Spleen (tissue), 11 donors: ENCODE data around the gene ITCH. TPM values are rescaled to one million over a fixed set of nuclear protein-coding genes. Genes with fewer than 3 reads are reported as not detected.

ENCODE experiments used
- DNase-seq: peaks from one replicate; pipeline ENCODE4 v3.0.0-alpha.2; 2020
- H3K27ac ChIP-seq, 8 donors: fragments of 200-600 bp; sonication (generic) in 7 of 8; 1 replicate in 4 of 8; 2 replicates in 4 of 8; pipeline versions ENCODE4 v1.5.0 to v1.8.0; 2016 to 2021; ENCODE audit warnings: inconsistent platforms in 4 of 8, mild to moderate bottlenecking in 4 of 8, moderate library complexity in 1 of 8
- H3K27me3 ChIP-seq, 7 donors: fragments of 200-600 bp; sonication (generic) in 6 of 7; replicated peaks in 1 of 7; 1 replicate in 4 of 7; 2 replicates in 3 of 7; pipeline versions ENCODE4 v1.5.0 to v1.8.0; 2016 to 2021; ENCODE audit warnings: inconsistent platforms in 3 of 7, mild to moderate bottlenecking in 1 of 7
- H3K36me3 ChIP-seq, 6 donors: fragments of 200-600 bp; sonication (generic) in 5 of 6; 1 replicate in 4 of 6; 2 replicates in 2 of 6; pipeline versions ENCODE4 v1.5.0 to v1.8.0; 2016 to 2021; ENCODE audit warnings: inconsistent platforms in 2 of 6
- H3K4me1 ChIP-seq, 6 donors: fragments of 200-600 bp; sonication (generic) in 5 of 6; 1 replicate in 3 of 6; 2 replicates in 3 of 6; pipeline versions ENCODE4 v1.5.0 to v1.8.0; 2016 to 2021; ENCODE audit warnings: inconsistent platforms in 3 of 6
- H3K4me3 ChIP-seq, 8 donors: fragments of 200-600 bp; sonication (generic) in 7 of 8; 1 replicate in 4 of 8; 2 replicates in 4 of 8; pipeline versions ENCODE4 v1.5.0 to v1.8.0; 2016 to 2021; ENCODE audit warnings: inconsistent platforms in 4 of 8, mild to moderate bottlenecking in 4 of 8, moderate library complexity in 2 of 8
- H3K9me3 ChIP-seq, 8 donors: fragments of 200-600 bp; sonication (generic) in 7 of 8; 1 replicate in 4 of 8; 2 replicates in 4 of 8; pipeline versions ENCODE4 v1.5.0 to v1.8.0; 2016 to 2021; ENCODE audit warnings: inconsistent platforms in 4 of 8
- CTCF ChIP-seq, 11 experiments: fragments of 200-600 bp in 7 of 11; fragments of 450-650 bp in 4 of 11; sonication (generic) in 4 of 11; IDR thresholded peaks in 8 of 11; conservative IDR thresholded peaks in 3 of 11; 1 replicate in 7 of 11; 2 replicates in 4 of 11; pipeline versions ENCODE4 v1.4.0 to v1.8.0; 2016 to 2021; ENCODE audit warnings: antibody characterized with exemption in 11 of 11, inconsistent platforms in 4 of 11, mild to moderate bottlenecking in 1 of 11
- POLR2A ChIP-seq, 3 donors: fragments of 450-650 bp; IDR thresholded peaks; one replicate each; pipeline ENCODE4 v1.5.1; 2017; ENCODE audit warnings: antibody characterized with exemption in 3 of 3, mild to moderate bottlenecking in 1 of 3
- POLR2AphosphoS5 ChIP-seq, 3 donors: sonication (generic); formaldehyde crosslinking; IDR thresholded peaks; one replicate each; pipeline ENCODE4 v1.5.1; 2017; ENCODE audit warnings: antibody characterized with exemption in 3 of 3
- WGBS, 5 donors: extraction: QIAGEN DNeasy Blood & Tissue Kit in 3 of 5; methylation state at CpG; one replicate each; pipeline versions ENCODE4 v1.1.5 to v1.1.7; 2013 to 2018; 5-methylcytosine and 5-hydroxymethylcytosine counted together
- intact Hi-C: fragments of 100-400 bp; cut with DNase I; formaldehyde crosslinking; loops from one replicate; pipeline ENCODE4 v1.15.0; 2023; ENCODE audit warnings: low total_unique reads
- polyA plus RNA-seq, 3 donors: library from polyadenylated mRNA; stranded (reverse); fragments of 200-250 nt; gene quantifications; one replicate each; pipeline ENCODE4 v1.2.1, GENCODE V29; 2013
- total RNA-seq, 7 donors: library from RNA; depleted of rRNA in 3 of 7; stranded (reverse); fragments of >200 nt in 3 of 7; fragmentation: NEBNext Ultra II Directional in 4 of 7; extraction: Animal tissue kit (Norgen Biotek cat#: 25700) in 4 of 7; gene quantifications; one replicate each; pipeline versions ENCODE4 v1.1.0 to v1.2.1, GENCODE V29; 2016 to 2021
- donor health status: healthy with polysubstance abuse.
- donor health status: DM: no; HTN: no; CAD: no; lungs with moderate emphysema.
- donor health status: DM: no; HTN: no; CAD: no.
- donor health status: Bipolar disorder and iron deficiency.
- donor health status: healthy.
- donor health status: DM: no; HTN: no; CAD: no.
- donor health status: DM: yes; HTN: yes; CAD: no.

ITCH gene
- total and polyA plus RNA-seq, 10 donors, result 6.9 to 72.7 (median 61.6) TPM

GRCh38 chr20:34537651-34538050 lies 174.6 kb downstream of the ITCH start:
- H3K36me3 ChIP-seq, result peaks cover 6 to 99% (median 73%) of the 10 kb centered on the region in 6 donors
- no peaks in the 10 kb centered on the region for H3K9me3 ChIP-seq
- H3K4me1 ChIP-seq, result peaks cover 6 to 37% (median 24%) of the 10 kb centered on the region in 6 donors
- no peak overlapping the region for H3K27ac ChIP-seq
- H3K4me3 ChIP-seq, result no peak overlapping the region
- no peaks in the 10 kb centered on the region for H3K27me3 ChIP-seq
- TF ChIP-seq CTCF (IDR thresholded peaks at IDR 0.05 in 8 of 11, conservative IDR thresholded peaks at IDR 0.05 in 3 of 11) (no peak), POLR2A (IDR thresholded peaks at IDR 0.05) (no peak)
- intact Hi-C loops, result no loop called here
- 89 to 95% (median 92%) methylated on average over 8 of the region's 8 CpGs for WGBS, 5 donors
- peak; percentile 61 for DNase-seq

- TF ChIP-seq POLR2AphosphoS5 (IDR thresholded peaks at IDR 0.05), result no peak
- peak; percentile 53 to 84 (median 75) for TF ChIP-seq CTCF (IDR thresholded peaks at IDR 0.05 in 8 of 11, conservative IDR thresholded peaks at IDR 0.05 in 3 of 11)
- H3K36me3 ChIP-seq, result peaks cover 6 to 89% (median 62%) of the 10 kb centered on the region in 6 donors
- H3K27ac ChIP-seq, result no peak overlapping the region
- intact Hi-C loops, result no loop called here
- DNase-seq, result peak; percentile 81
- H3K4me1 ChIP-seq, result peaks cover 6 to 40% (median 24%) of the 10 kb centered on the region in 6 donors
- H3K9me3 ChIP-seq, result no peaks in the 10 kb centered on the region
- H3K27me3 ChIP-seq, result no peaks in the 10 kb centered on the region
- H3K4me3 ChIP-seq, result no peak overlapping the region
- 41 to 60% (median 54%) methylated on average over 5 of the region's 5 CpGs for WGBS, 5 donors
Observed at GRCh38 chr20:34538671-34539123, 175.6 kb downstream of the ITCH start.

GRCh38 chr20:34539756-34540155 lies 176.7 kb downstream of the ITCH start:
- peak; percentile 8 for DNase-seq
- no peak for TF ChIP-seq CTCF (IDR thresholded peaks at IDR 0.05 in 8 of 11, conservative IDR thresholded peaks at IDR 0.05 in 3 of 11)
- TF ChIP-seq POLR2AphosphoS5 (IDR thresholded peaks at IDR 0.05), result no peak
- no peak for TF ChIP-seq POLR2A (IDR thresholded peaks at IDR 0.05)
- no peaks in the 10 kb centered on the region for H3K27me3 ChIP-seq
- H3K4me1 ChIP-seq, result peaks cover 6 to 49% (median 29%) of the 10 kb centered on the region in 6 donors
- intact Hi-C loops, result loop anchor here (5.0 kb wide), 1 partner anchor 168 kb away; no protein-coding TSS in a partner anchor
- H3K9me3 ChIP-seq, result no peaks in the 10 kb centered on the region
- WGBS, 5 donors, result 94 to 99% (median 96%) methylated on average over 8 of the region's 8 CpGs
- H3K4me3 ChIP-seq, result no peak overlapping the region
- peaks cover 6 to 78% (median 52%) of the 10 kb centered on the region in 6 donors for H3K36me3 ChIP-seq
- H3K27ac ChIP-seq, result no peak overlapping the region

GRCh38 chr20:34540596-34541263 lies 177.7 kb downstream of the ITCH start:
- TF ChIP-seq POLR2A (IDR thresholded peaks at IDR 0.05), result no peak
- no peak for TF ChIP-seq CTCF (IDR thresholded peaks at IDR 0.05 in 8 of 11, conservative IDR thresholded peaks at IDR 0.05 in 3 of 11)
- no peak for TF ChIP-seq POLR2AphosphoS5 (IDR thresholded peaks at IDR 0.05)
- H3K4me1 ChIP-seq, result peaks cover 6 to 51% (median 30%) of the 10 kb centered on the region in 6 donors
- DNase-seq, result peak; percentile 69
- intact Hi-C loops, result loop anchor here (5.0 kb wide), 1 partner anchor 167 kb away; no protein-coding TSS in a partner anchor
- H3K36me3 ChIP-seq, result peaks cover 0 to 68% (median 42%) of the 10 kb centered on the region in 6 donors
- H3K27me3 ChIP-seq, result no peaks in the 10 kb centered on the region
- peak overlapping the region; percentile 39 to 80 (median 74) for H3K27ac ChIP-seq
- H3K9me3 ChIP-seq, result no peaks in the 10 kb centered on the region
- no peak overlapping the region for H3K4me3 ChIP-seq
- WGBS, 5 donors, result 72 to 84% (median 75%) methylated on average over 15 of the region's 15 CpGs
